Ovary (tissue), 3 donors: ENCODE results near the gene GPC6.

Source experiments
- CTCF ChIP-seq, 3 donors: fragments of 450-650 bp in 2 of 3; fragments of 200-600 bp in 1 of 3; IDR thresholded peaks; one replicate each; pipeline versions ENCODE4 v1.5.1 to v1.8.0; 2016 to 2022; ENCODE audit warnings: antibody characterized with exemption in 3 of 3, mild to moderate bottlenecking in 1 of 3
- EP300 ChIP-seq: sonication (generic); formaldehyde crosslinking; IDR thresholded peaks from one replicate; pipeline ENCODE4 v1.6.1; 2017; ENCODE audit warnings: antibody characterized with exemption
- POLR2A ChIP-seq: fragments of 450-650 bp; IDR thresholded peaks from one replicate; pipeline ENCODE4 v1.6.1; 2017; ENCODE audit warnings: antibody characterized with exemption, mild to moderate bottlenecking, moderate library complexity
- donor health status: DM: no; HTN: no; CAD: no.

GRCh38 chr13:93984052-93984451 is 757.4 kb downstream of the GPC6 start:
- no peak for TF ChIP-seq CTCF (IDR thresholded peaks at IDR 0.05)
- TF ChIP-seq POLR2A = no peak
- no peak for TF ChIP-seq EP300
